ENCODE data around the gene F11R.
"Not testable (repeated sequence)": the region's sequence is repeated elsewhere in the genome, so short reads cannot be mapped to it uniquely, and the experiment has no call there.

Gene F11R

DNA sequence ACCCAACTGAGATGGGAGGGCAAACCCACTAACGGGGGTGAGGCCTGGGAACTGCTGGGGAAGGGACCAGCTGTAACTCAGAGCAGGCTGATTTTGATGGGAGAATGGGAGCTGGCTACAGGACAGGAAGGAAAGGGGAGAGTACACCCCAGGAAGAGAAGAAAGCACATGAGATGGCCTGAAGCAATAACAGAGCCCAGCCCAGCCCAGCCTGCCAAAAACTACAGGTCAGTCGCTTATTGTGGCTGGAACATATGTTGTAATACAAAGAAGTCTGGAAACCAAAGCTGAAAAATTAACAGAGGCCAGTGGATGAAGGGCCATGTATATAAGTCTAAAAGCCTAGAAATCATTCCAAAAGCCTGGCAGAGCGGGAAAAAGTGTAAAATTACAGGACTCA lies 67.9 kb downstream of the F11R start:
- no peak overlapping the region for H3K27ac ChIP-seq (ENCODE audit: low read depth, low read length)
- no peak overlapping the region for H3K4me3 ChIP-seq (ENCODE audit: low read depth in 1 of 5, low read length in 5 of 5)
- no peaks in the 10 kb centered on the region for H3K9me3 ChIP-seq (ENCODE audit: control insufficient read depth in 5 of 5, low read length in 5 of 5)
- H3K27me3 ChIP-seq (ENCODE audit: control insufficient read depth in 5 of 5, insufficient read depth in 4 of 5, low read length in 5 of 5), result peaks cover 0 to 2% (median 0%) of the 10 kb centered on the region in 5 donors
- no peaks in the 10 kb centered on the region for H3K4me1 ChIP-seq (ENCODE audit: control insufficient read depth in 5 of 5, insufficient read depth in 5 of 5, low read length in 5 of 5)
- no peak overlapping the region for H3K9ac ChIP-seq (ENCODE audit: low read length in 5 of 5)
- H3K36me3 ChIP-seq (ENCODE audit: control insufficient read depth in 5 of 5, insufficient read depth in 5 of 5, low read length in 5 of 5), result no peaks in the 10 kb centered on the region

DNA sequence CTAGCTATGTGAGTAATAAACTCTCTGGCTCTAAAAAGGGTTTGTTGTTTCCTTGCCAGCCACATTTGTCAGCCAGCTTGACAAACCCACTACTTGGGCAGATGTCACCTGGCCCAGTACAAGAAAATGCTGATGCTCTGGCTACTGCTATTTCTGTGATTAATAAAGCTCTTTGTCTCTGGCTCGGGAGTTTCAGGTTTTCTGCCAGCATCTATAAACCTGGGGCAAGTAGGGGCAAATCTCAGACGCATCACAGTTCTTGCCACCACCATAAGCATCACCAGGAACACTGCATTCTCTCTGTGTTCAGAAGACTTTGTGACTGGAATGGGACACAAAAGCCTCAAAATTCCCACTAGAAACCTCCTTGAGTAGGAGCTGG lies 68.8 kb downstream of the F11R start:
- no peak overlapping the region for H3K9ac ChIP-seq (ENCODE audit: low read length in 5 of 5)
- H3K9me3 ChIP-seq (ENCODE audit: control insufficient read depth in 5 of 5, low read length in 5 of 5), result no peaks in the 10 kb centered on the region
- H3K4me3 ChIP-seq (ENCODE audit: low read depth in 1 of 5, low read length in 5 of 5), result no peak overlapping the region
- peaks cover 0 to 2% (median 0%) of the 10 kb centered on the region in 5 donors for H3K27me3 ChIP-seq (ENCODE audit: control insufficient read depth in 5 of 5, insufficient read depth in 4 of 5, low read length in 5 of 5)
- H3K4me1 ChIP-seq (ENCODE audit: control insufficient read depth in 5 of 5, insufficient read depth in 5 of 5, low read length in 5 of 5), result no peaks in the 10 kb centered on the region
- H3K27ac ChIP-seq (ENCODE audit: low read depth, low read length), result no peak overlapping the region
- no peaks in the 10 kb centered on the region for H3K36me3 ChIP-seq (ENCODE audit: control insufficient read depth in 5 of 5, insufficient read depth in 5 of 5, low read length in 5 of 5)

DNA sequence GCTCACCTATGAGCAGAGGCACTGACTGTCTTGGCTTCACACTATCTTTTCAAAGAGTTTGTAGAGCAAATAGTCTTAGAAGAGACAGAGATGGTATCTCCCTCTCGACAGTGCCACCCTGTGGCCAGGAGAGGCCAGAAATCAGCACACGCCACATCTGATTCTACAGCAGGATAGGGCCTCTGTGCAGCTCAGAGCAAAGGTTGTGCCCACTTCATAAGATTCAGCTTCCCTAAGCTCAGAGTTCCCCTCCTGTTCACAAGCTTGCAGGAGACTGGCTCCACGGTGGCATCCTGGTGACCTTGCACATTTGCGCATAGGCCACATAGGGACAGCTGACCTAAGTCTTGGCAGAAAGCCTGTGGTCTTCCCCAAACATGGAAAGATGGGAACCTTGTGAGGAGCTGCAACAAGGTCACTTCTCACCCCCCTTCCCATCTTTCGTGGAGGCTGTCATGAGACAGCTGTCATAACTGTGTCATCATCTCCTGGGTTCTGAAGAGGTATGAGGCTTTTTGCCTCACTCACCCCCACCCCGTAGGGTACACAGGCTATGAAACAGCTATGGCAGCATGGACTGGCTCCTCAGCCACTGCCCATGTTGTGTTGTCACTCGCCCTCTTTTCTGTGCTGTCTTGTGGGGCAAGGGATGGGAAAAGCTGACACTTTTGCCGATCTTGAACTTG lies 69.4 kb downstream of the F11R start:
- H3K36me3 ChIP-seq (ENCODE audit: control insufficient read depth in 5 of 5, insufficient read depth in 5 of 5, low read length in 5 of 5), result no peaks in the 10 kb centered on the region
- H3K9ac ChIP-seq (ENCODE audit: low read length in 5 of 5), result no peak overlapping the region
- H3K9me3 ChIP-seq (ENCODE audit: control insufficient read depth in 5 of 5, low read length in 5 of 5), result no peaks in the 10 kb centered on the region
- H3K27me3 ChIP-seq (ENCODE audit: control insufficient read depth in 5 of 5, insufficient read depth in 4 of 5, low read length in 5 of 5), result peaks cover 0 to 2% (median 0%) of the 10 kb centered on the region in 5 donors
- H3K4me1 ChIP-seq (ENCODE audit: control insufficient read depth in 5 of 5, insufficient read depth in 5 of 5, low read length in 5 of 5), result no peaks in the 10 kb centered on the region
- no peak overlapping the region for H3K4me3 ChIP-seq (ENCODE audit: low read depth in 1 of 5, low read length in 5 of 5)
- H3K27ac ChIP-seq (ENCODE audit: low read depth, low read length), result no peak overlapping the region

DNA sequence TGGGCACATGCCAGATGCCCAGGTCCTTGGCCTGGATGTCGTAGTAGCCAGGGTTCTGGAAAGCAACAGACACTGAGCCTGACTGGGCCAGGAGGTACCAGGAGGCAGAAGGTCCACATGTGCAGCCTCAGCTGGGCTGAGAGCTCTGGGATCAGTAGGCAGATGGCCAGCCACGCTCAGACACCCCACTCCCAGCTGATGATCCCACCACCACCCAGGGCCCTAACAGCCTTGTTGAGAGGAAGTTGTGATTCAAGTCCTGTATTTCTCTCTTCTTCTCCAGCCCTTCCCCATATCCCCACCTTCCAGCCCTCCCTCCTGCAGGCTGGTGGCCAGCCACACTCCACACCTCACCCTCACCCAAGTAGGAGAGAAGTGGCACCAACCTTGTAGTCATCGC lies 70.3 kb downstream of the F11R start:
- Histone ChIP-seq H3K4me3 (ENCODE audit: low read depth in 1 of 5, low read length in 5 of 5) (no peak overlapping the region), H3K36me3 (ENCODE audit: control insufficient read depth in 5 of 5, insufficient read depth in 5 of 5, low read length in 5 of 5) (no peaks in the 10 kb centered on the region), H3K27me3 (ENCODE audit: control insufficient read depth in 5 of 5, insufficient read depth in 4 of 5, low read length in 5 of 5) (peaks cover 0 to 2% (median 0%) of the 10 kb centered on the region in 5 donors), H3K27ac (ENCODE audit: low read depth, low read length) (no peak overlapping the region), H3K9ac (ENCODE audit: low read length in 5 of 5) (no peak overlapping the region), H3K9me3 (ENCODE audit: control insufficient read depth in 5 of 5, low read length in 5 of 5) (no peaks in the 10 kb centered on the region), H3K4me1 (ENCODE audit: control insufficient read depth in 5 of 5, insufficient read depth in 5 of 5, low read length in 5 of 5) (no peaks in the 10 kb centered on the region)

DNA sequence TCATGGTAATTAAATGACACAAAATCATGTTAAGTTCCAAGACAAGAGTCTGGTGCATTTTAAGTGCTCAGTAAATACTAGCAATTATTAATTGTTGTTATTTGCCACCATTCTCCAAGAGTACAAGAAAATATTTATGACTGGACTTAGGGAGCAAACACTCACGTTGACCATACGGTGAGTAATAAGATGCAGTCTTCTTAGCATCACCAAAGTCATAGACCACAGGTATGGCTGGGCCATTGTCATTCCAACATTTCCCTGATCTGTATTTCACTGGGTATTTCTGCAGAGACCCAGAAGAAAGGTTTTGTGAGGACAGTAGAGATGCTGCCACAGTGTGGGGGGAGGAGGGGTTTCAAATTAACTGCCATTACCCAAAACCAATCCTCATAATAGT lies 71.1 kb downstream of the F11R start:
- H3K27me3 ChIP-seq (ENCODE audit: control insufficient read depth in 5 of 5, insufficient read depth in 4 of 5, low read length in 5 of 5), result peaks cover 0 to 7% (median 2%) of the 10 kb centered on the region in 5 donors

DNA sequence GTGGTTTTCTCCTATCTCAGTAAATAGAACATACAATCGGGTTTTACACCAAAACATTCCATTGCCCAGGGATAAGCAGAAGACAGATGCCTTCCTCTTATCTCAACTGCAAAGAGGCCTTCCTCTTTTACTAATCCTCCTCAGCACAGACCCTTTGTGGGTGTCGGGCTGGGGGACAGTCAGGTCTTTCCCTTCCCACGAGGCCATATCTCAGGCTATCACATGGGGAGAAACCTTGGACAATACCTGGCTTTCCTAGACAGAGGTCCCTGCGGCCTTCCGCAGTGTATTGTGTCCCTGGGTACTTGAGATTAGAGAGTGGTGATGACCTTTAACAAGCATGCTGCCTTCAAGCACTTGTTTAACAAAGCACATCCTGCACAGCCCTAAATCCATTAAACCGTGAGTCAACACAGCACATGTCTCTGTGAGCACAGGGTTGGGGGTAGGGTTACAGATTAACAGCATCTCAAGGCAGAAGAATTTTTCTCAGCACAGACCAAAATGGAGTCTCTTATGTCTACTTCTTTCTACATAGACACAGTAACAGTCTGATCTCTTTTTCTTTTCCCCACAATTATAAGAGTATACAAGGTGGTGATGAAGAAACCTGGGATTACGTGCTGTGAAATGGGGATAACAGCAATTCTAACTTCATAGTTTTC lies 71.6 kb downstream of the F11R start:
- not testable (repeated sequence) for H3K4me1 ChIP-seq (ENCODE audit: control insufficient read depth in 5 of 5, insufficient read depth in 5 of 5, low read length in 5 of 5); H3K36me3 ChIP-seq (ENCODE audit: control insufficient read depth in 5 of 5, insufficient read depth in 5 of 5, low read length in 5 of 5); H3K27ac ChIP-seq (ENCODE audit: low read depth, low read length); H3K9me3 ChIP-seq (ENCODE audit: control insufficient read depth in 5 of 5, low read length in 5 of 5); H3K27me3 ChIP-seq (ENCODE audit: control insufficient read depth in 5 of 5, insufficient read depth in 4 of 5, low read length in 5 of 5); H3K9ac ChIP-seq (ENCODE audit: low read length in 5 of 5); H3K4me3 ChIP-seq (ENCODE audit: low read depth in 1 of 5, low read length in 5 of 5)

More for the DNA sequence above, 71.1 kb downstream of the F11R start:
- no peak overlapping the region for H3K9ac ChIP-seq (ENCODE audit: low read length in 5 of 5)
- no peaks in the 10 kb centered on the region for H3K4me1 ChIP-seq (ENCODE audit: control insufficient read depth in 5 of 5, insufficient read depth in 5 of 5, low read length in 5 of 5)
- H3K36me3 ChIP-seq (ENCODE audit: control insufficient read depth in 5 of 5, insufficient read depth in 5 of 5, low read length in 5 of 5), result no peaks in the 10 kb centered on the region
- no peaks in the 10 kb centered on the region for H3K9me3 ChIP-seq (ENCODE audit: control insufficient read depth in 5 of 5, low read length in 5 of 5)
- no peak overlapping the region for H3K4me3 ChIP-seq (ENCODE audit: low read depth in 1 of 5, low read length in 5 of 5)
- H3K27ac ChIP-seq (ENCODE audit: low read depth, low read length), result no peak overlapping the region

DNA sequence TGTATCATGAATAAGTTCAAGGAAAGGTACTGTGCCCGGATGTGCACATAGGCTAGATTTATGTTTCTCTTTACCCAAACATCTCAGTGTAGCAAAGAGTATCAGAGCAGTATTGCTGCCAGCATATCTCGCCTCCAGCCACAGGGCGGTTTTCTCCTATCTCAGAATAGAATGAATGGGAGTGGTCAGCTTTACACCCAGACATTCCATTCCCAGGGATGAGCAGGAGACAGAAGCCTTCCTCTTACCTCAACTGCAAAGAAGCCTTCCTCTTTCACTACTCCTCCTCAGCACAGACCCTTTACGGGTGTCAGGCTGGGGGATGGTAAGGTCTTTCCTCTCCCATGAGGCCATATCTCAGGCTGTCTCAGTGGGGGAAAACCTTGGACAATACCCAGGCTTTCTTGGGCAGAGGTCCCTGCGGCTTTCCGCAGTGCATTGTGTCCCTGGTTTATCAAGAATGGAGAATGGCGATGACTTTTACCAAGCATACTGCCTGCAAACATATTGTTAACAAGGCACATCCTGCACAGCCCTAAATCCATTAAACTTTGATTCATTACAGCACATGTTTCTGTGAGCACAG lies 73.7 kb downstream of the F11R start:
- not testable (repeated sequence) for H3K27ac ChIP-seq (ENCODE audit: low read depth, low read length); H3K36me3 ChIP-seq (ENCODE audit: control insufficient read depth in 5 of 5, insufficient read depth in 5 of 5, low read length in 5 of 5); H3K4me1 ChIP-seq (ENCODE audit: control insufficient read depth in 5 of 5, insufficient read depth in 5 of 5, low read length in 5 of 5); H3K9me3 ChIP-seq (ENCODE audit: control insufficient read depth in 5 of 5, low read length in 5 of 5); H3K9ac ChIP-seq (ENCODE audit: low read length in 5 of 5); H3K27me3 ChIP-seq (ENCODE audit: control insufficient read depth in 5 of 5, insufficient read depth in 4 of 5, low read length in 5 of 5); H3K4me3 ChIP-seq (ENCODE audit: low read depth in 1 of 5, low read length in 5 of 5)

DNA sequence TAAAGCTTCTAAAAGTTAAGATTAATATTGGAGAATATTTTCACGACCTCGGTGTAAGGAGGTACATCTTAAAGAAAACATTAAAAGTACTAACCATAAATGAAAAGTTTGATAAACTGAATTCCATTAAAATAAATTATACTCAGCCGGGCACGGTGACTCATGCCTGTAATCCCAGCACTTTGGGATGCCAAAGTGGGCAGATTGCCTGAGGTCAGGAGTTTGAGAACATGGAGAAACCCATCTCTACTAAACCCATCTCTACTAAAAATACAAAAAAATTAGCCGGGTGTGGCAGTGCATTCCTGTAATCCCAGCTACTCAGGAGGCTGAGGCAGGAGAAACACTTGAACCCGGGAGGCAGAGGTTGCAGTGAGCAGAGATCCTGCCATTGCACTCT lies 75.1 kb downstream of the F11R start:
- H3K27me3 ChIP-seq (ENCODE audit: control insufficient read depth in 5 of 5, insufficient read depth in 4 of 5, low read length in 5 of 5); H3K4me3 ChIP-seq (ENCODE audit: low read depth in 1 of 5, low read length in 5 of 5); H3K9ac ChIP-seq (ENCODE audit: low read length in 5 of 5); H3K9me3 ChIP-seq (ENCODE audit: control insufficient read depth in 5 of 5, low read length in 5 of 5); H3K4me1 ChIP-seq (ENCODE audit: control insufficient read depth in 5 of 5, insufficient read depth in 5 of 5, low read length in 5 of 5); H3K27ac ChIP-seq (ENCODE audit: low read depth, low read length); H3K36me3 ChIP-seq (ENCODE audit: control insufficient read depth in 5 of 5, insufficient read depth in 5 of 5, low read length in 5 of 5): not testable (repeated sequence)
